Mesendoderm (in vitro differentiated cells): Measurements from ENCODE around the gene STOML3.
A peak's percentile ranks its signal among the peaks of the same experiment; 100 is the strongest.

Source experiments
- DNase-seq: peaks from one replicate; pipeline ENCODE4 v3.0.0; 2013
- H2AK5ac ChIP-seq: 2 replicates; pipeline ENCODE4 v1.6.1; 2013; ENCODE audit warnings: low read length, inconsistent platforms
- H2BK120ac ChIP-seq: 2 replicates; pipeline ENCODE4 v1.6.1; 2013; ENCODE audit warnings: low read depth, mild to moderate bottlenecking, low read length, moderate library complexity, mixed read lengths
- H2BK15ac ChIP-seq: replicated peaks from 2 replicates; pipeline ENCODE4 v1.6.1; 2013; ENCODE audit warnings: low read depth, mild to moderate bottlenecking, moderate library complexity
- H2BK5ac ChIP-seq: 2 replicates; pipeline ENCODE4 v1.6.1; 2013; ENCODE audit warnings: low read length, inconsistent platforms
- H3K18ac ChIP-seq: 2 replicates; pipeline ENCODE4 v1.6.1; 2013; ENCODE audit warnings: mild to moderate bottlenecking, low read length, mixed read lengths
- H3K23ac ChIP-seq: one replicate; pipeline ENCODE4 v1.6.1; 2013; ENCODE audit warnings: low read length
- H3K27ac ChIP-seq: 2 replicates; pipeline ENCODE4 v1.5.1; 2013; ENCODE audit warnings: low read depth, mild to moderate bottlenecking, inconsistent platforms, low read length, moderate library complexity
- H3K27me3 ChIP-seq: 2 replicates; pipeline ENCODE4 v1.6.1; 2013; ENCODE audit warnings: low read length, control low read depth, mild to moderate bottlenecking, inconsistent platforms; ENCODE audit not compliant: insufficient read depth, poor library complexity
- H3K36me3 ChIP-seq: 2 replicates; pipeline ENCODE4 v1.6.1; 2013; ENCODE audit warnings: low read length, inconsistent platforms; ENCODE audit not compliant: control insufficient read depth, insufficient read depth
- H3K4ac ChIP-seq: one replicate; pipeline ENCODE4 v1.6.1; 2013; ENCODE audit warnings: low read depth, mild to moderate bottlenecking, low read length, moderate library complexity
- H3K4me1 ChIP-seq: 2 replicates; pipeline ENCODE4 v1.6.1; 2013; ENCODE audit warnings: low read depth, low read length, inconsistent platforms; ENCODE audit not compliant: control insufficient read depth
- H3K4me2 ChIP-seq: 2 replicates; pipeline ENCODE4 v1.6.1; 2013; ENCODE audit warnings: low read length
- H3K4me3 ChIP-seq: 2 replicates; pipeline ENCODE4 v1.5.1; 2013; ENCODE audit warnings: mild to moderate bottlenecking, low read length
- H3K56ac ChIP-seq: one replicate; pipeline ENCODE4 v1.6.1; 2013; ENCODE audit warnings: low read length
- H3K79me1 ChIP-seq: 2 replicates; pipeline ENCODE4 v1.6.1; 2013; ENCODE audit warnings: low read length, inconsistent platforms
- H3K79me2 ChIP-seq: 2 replicates; pipeline ENCODE4 v1.6.1; 2013; ENCODE audit warnings: mild to moderate bottlenecking, low read length; ENCODE audit not compliant: control insufficient read depth, insufficient read depth
- H3K9ac ChIP-seq: 2 replicates; pipeline ENCODE4 v1.6.1; 2013; ENCODE audit warnings: low read length, inconsistent platforms
- H4K5ac ChIP-seq: one replicate; pipeline ENCODE4 v1.6.1; 2013; ENCODE audit warnings: low read length
- H4K8ac ChIP-seq: one replicate; pipeline ENCODE4 v1.6.1; 2013; ENCODE audit warnings: low read depth, mild to moderate bottlenecking, control low read depth, low read length, moderate library complexity
- WGBS: extraction: QIAGEN DNeasy Blood & Tissue Kit; methylation state at CpG from one replicate; pipeline ENCODE4 v1.1.7; 2013; ENCODE audit warnings: low lambda C conversion rate, missing lambda C conversion rate; ENCODE audit not compliant: insufficient coverage; ENCODE audit errors: extremely low coverage; 5-methylcytosine and 5-hydroxymethylcytosine counted together

The STOML3 gene

GRCh38 chr13:39025433-39025839 is 34.8 kb upstream of the STOML3 start:
- Histone ChIP-seq H3K79me2 (no peaks in the 10 kb centered on the region), H2AK5ac (no peak overlapping the region), H2BK15ac (no peak overlapping the region), H3K27ac (no peak overlapping the region), H4K8ac (no peak overlapping the region), H3K79me1 (peaks cover 2% of the 10 kb centered on the region), H3K23ac (no peak overlapping the region), H3K9ac (no peak overlapping the region), H3K4me2 (no peak overlapping the region), H3K56ac (no peak overlapping the region), H2BK5ac (no peak overlapping the region), H3K27me3 (no peaks in the 10 kb centered on the region), H3K4me3 (no peak overlapping the region), H3K36me3 (no peaks in the 10 kb centered on the region), H3K4ac (no peak overlapping the region), H2BK120ac (no peak overlapping the region), H4K5ac (no peak overlapping the region), H3K18ac (no peak overlapping the region), H3K4me1 (peaks cover 6% of the 10 kb centered on the region)
- no CpG with 5 or more reads among the region's 2 CpGs for WGBS
- DNase-seq, result no peak

- no peak overlapping the region for H2BK15ac ChIP-seq
- no peak overlapping the region for H3K4me2 ChIP-seq
- no peak overlapping the region for H3K56ac ChIP-seq
- peak overlapping the region; percentile 22 for H3K27ac ChIP-seq
- no peak overlapping the region for H3K4ac ChIP-seq
- H2AK5ac ChIP-seq, result no peak overlapping the region
- no peak overlapping the region for H4K8ac ChIP-seq
- peak; percentile 57 for DNase-seq
- H3K18ac ChIP-seq, result no peak overlapping the region
- H3K4me3 ChIP-seq, result no peak overlapping the region
- no peak overlapping the region for H4K5ac ChIP-seq
- no peaks in the 10 kb centered on the region for H3K27me3 ChIP-seq
- H2BK5ac ChIP-seq, result no peak overlapping the region
- no peaks in the 10 kb centered on the region for H3K79me2 ChIP-seq
- peaks cover 6% of the 10 kb centered on the region for H3K4me1 ChIP-seq
- no peaks in the 10 kb centered on the region for H3K36me3 ChIP-seq
- no peak overlapping the region for H3K23ac ChIP-seq
- no peak overlapping the region for H2BK120ac ChIP-seq
- no peak overlapping the region for H3K9ac ChIP-seq
- peaks cover 2% of the 10 kb centered on the region for H3K79me1 ChIP-seq
Measured at GRCh38 chr13:39023761-39024160, 33.1 kb upstream of the STOML3 start.

GRCh38 chr13:39023316-39023715 is 32.7 kb upstream of the STOML3 start:
- Histone ChIP-seq H2AK5ac (no peak overlapping the region), H2BK5ac (no peak overlapping the region), H3K9ac (no peak overlapping the region), H3K18ac (no peak overlapping the region), H2BK15ac (no peak overlapping the region), H3K4me3 (no peak overlapping the region), H3K4ac (no peak overlapping the region), H2BK120ac (no peak overlapping the region), H3K27ac (no peak overlapping the region), H3K56ac (no peak overlapping the region), H3K36me3 (no peaks in the 10 kb centered on the region), H3K79me1 (peaks cover 2% of the 10 kb centered on the region), H3K4me1 (peaks cover 6% of the 10 kb centered on the region), H3K79me2 (no peaks in the 10 kb centered on the region), H4K8ac (no peak overlapping the region), H3K4me2 (no peak overlapping the region), H3K23ac (no peak overlapping the region), H4K5ac (no peak overlapping the region), H3K27me3 (no peaks in the 10 kb centered on the region)
- no CpG with 5 or more reads among the region's 2 CpGs for WGBS
- peak; percentile 84 for DNase-seq

DNA sequence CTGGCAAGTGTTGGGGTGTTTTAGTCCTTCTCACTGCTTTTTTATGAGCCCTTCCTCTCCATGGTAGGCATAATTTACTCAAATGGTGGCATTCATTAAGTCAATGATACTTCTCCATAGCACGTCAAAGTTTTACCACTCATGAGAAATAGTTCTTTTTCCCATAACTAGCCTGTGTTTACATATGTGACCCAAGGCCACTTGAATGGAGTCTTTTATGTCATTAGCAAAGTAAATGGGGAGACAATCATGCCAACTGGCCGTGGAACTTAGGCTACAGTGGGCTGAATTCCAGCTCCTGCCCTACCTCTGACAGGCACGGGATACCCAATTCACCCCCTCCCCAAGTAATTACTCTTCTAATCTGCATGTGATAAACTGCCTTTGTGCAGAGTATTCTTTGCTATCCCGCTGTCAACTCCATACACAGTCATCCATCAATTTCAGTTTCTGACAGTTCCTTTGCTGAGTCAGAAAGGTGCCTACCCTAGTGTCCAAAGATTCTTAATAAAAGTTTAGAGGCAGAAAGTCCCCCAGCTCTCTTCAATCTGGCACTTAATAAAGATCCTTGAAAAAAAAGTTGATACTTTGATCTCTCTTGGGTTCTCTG is 30.3 kb upstream of the STOML3 start:
- Histone ChIP-seq H3K56ac (no peak overlapping the region), H3K27ac (no peak overlapping the region), H3K36me3 (no peaks in the 10 kb centered on the region), H4K8ac (no peak overlapping the region), H3K79me2 (no peaks in the 10 kb centered on the region), H3K18ac (no peak overlapping the region), H2BK15ac (no peak overlapping the region), H2BK120ac (no peak overlapping the region), H2BK5ac (no peak overlapping the region), H3K9ac (no peak overlapping the region), H3K4ac (no peak overlapping the region), H3K79me1 (peaks cover 2% of the 10 kb centered on the region), H3K4me3 (no peak overlapping the region), H3K23ac (no peak overlapping the region), H3K27me3 (no peaks in the 10 kb centered on the region), H3K4me1 (peaks cover 6% of the 10 kb centered on the region), H2AK5ac (no peak overlapping the region), H3K4me2 (no peak overlapping the region), H4K5ac (no peak overlapping the region)
- no CpG with 5 or more reads among the region's 4 CpGs for WGBS
- DNase-seq, result no peak

GRCh38 chr13:39016787-39017186 is 26.2 kb upstream of the STOML3 start:
- Histone ChIP-seq H2BK120ac (no peak overlapping the region), H3K27me3 (no peaks in the 10 kb centered on the region), H2AK5ac (no peak overlapping the region), H3K4me2 (no peak overlapping the region), H2BK15ac (no peak overlapping the region), H4K5ac (no peak overlapping the region), H3K79me1 (peaks cover 2% of the 10 kb centered on the region), H3K4me1 (no peaks in the 10 kb centered on the region), H3K56ac (no peak overlapping the region), H3K79me2 (no peaks in the 10 kb centered on the region), H3K4me3 (no peak overlapping the region), H3K23ac (no peak overlapping the region), H3K36me3 (peaks cover 8% of the 10 kb centered on the region), H3K4ac (no peak overlapping the region), H3K9ac (no peak overlapping the region), H3K27ac (no peak overlapping the region), H3K18ac (no peak overlapping the region), H4K8ac (no peak overlapping the region), H2BK5ac (no peak overlapping the region)
- no CpG with 5 or more reads among the region's 2 CpGs for WGBS
- DNase-seq, result peak; percentile 48

- no peak overlapping the region for H2BK15ac ChIP-seq
- no peaks in the 10 kb centered on the region for H3K4me1 ChIP-seq
- no peaks in the 10 kb centered on the region for H3K27me3 ChIP-seq
- H3K79me2 ChIP-seq, result no peaks in the 10 kb centered on the region
- H4K8ac ChIP-seq, result no peak overlapping the region
- no peak overlapping the region for H2BK120ac ChIP-seq
- no peak overlapping the region for H3K56ac ChIP-seq
- H2BK5ac ChIP-seq, result no peak overlapping the region
- no peak overlapping the region for H3K9ac ChIP-seq
- H3K36me3 ChIP-seq, result peaks cover 11% of the 10 kb centered on the region
- WGBS, result 100% methylated on average over 1 of the region's 1 CpG
- no peak overlapping the region for H3K4me3 ChIP-seq
- no peak overlapping the region for H3K23ac ChIP-seq
- H3K4me2 ChIP-seq, result no peak overlapping the region
- no peak overlapping the region for H3K4ac ChIP-seq
- DNase-seq, result no peak
- peaks cover 1% of the 10 kb centered on the region for H3K79me1 ChIP-seq
- no peak overlapping the region for H4K5ac ChIP-seq
- H3K18ac ChIP-seq, result no peak overlapping the region
- no peak overlapping the region for H3K27ac ChIP-seq
- H2AK5ac ChIP-seq, result no peak overlapping the region
Measured at GRCh38 chr13:39016087-39016486, 25.5 kb upstream of the STOML3 start.
